Measurements from ENCODE around the gene IL10RB.

The IL10RB gene

GRCh38 chr21:33339918-33340317 lies 73.8 kb downstream of the IL10RB start:
- DNase-seq: no peak

DNA sequence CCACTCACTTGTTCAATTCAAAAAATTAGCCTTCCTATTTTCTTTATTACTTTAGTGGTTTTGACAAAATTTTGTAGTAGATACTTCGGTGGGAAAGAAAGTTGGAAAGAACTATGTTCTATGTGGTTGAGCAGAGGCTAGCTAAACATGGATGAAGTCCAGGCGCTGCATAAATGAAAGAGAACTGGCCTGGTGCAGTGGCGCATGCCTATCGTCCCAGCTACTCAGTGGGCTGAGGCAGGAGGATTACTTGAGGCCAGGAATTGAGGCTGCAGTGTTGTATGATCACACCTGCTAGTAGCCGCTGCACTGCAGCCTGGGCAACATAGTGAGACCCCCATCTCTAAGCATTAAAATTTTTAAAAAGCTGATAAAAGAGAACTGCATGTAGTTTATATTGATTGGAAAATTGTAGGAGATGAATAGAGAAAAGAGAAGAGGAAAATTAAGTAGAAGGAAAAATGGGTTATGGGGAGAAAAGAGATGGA lies 79.6 kb downstream of the IL10RB start:
- DNase-seq: no peak
